HepG2 (cell line): ENCODE results near the gene KCTD6. TPM values are rescaled to one million over a fixed set of nuclear protein-coding genes. Genes with fewer than 3 reads are reported as not detected.

Source experiments
- ATAC-seq: fragments of 200-7000 bp; cut with Tn5 transposase; 3 replicates; pipeline ENCODE4 v1.9.1; 2020; ENCODE audit warnings: mild to moderate bottlenecking, moderate library complexity
- BruUV-seq: library from RNA; stranded (reverse); fragments of 400-500 nt; replicated peaks from 2 replicates; lab custom pipeline; 2021; lab: Mats Ljungman, UMichigan
- CTCF ChIA-PET: fragments of 300-600 bp; formaldehyde crosslinking; extraction: SDS; loops from one replicate; lab custom pipeline; 2021; ENCODE audit warnings: low total read pairs, inconsistent platforms, low intra/inter-chr PET ratio; lab: Yijun Ruan, JAX
- POLR2A ChIA-PET: fragments of 350-600 bp; sonication (Branson Sonifier 250); formaldehyde crosslinking; loops from one replicate; lab custom pipeline; 2020; ENCODE audit warnings: antibody characterized with exemption, inconsistent platforms; lab: Yijun Ruan, JAX
- DNase-seq: peaks from one replicate; pipeline ENCODE4 v3.0.0-alpha.2; 2015; ENCODE audit warnings: low spot score
- FAIRE-seq: peaks from 3 replicates; lab custom pipeline; 2011; peaks lifted over from hg19 to GRCh38; lab: Jason Lieb, UNC
- H2AFZ ChIP-seq: one replicate; pipeline ENCODE4 v1.6.1; 2011; ENCODE audit warnings: low read length, inconsistent platforms
- H3K27ac ChIP-seq: fragments of 300-600 bp; 3 replicates; pipeline ENCODE4 v1.8.0; 2011; ENCODE audit warnings: mixed run types, mild to moderate bottlenecking, mixed read lengths, low read length, inconsistent platforms; ENCODE audit not compliant: insufficient read depth; ENCODE audit errors: extremely low read length
- H3K27me3 ChIP-seq, 2 experiments: fragments of 200-600 bp in 1 of 2; 2 replicates in 1 of 2; 3 replicates in 1 of 2; pipeline versions ENCODE4 v1.6.0 to v1.8.0; 2011; ENCODE audit warnings: low read length in 2 of 2, mild to moderate bottlenecking in 2 of 2, moderate library complexity in 2 of 2, inconsistent platforms in 1 of 2; ENCODE audit not compliant: insufficient read depth in 2 of 2, control insufficient read depth in 1 of 2
- H3K36me3 ChIP-seq, 2 experiments: fragments of 200-600 bp in 1 of 2; replicated peaks in 1 of 2; 2 replicates in 1 of 2; 3 replicates in 1 of 2; pipeline versions ENCODE4 v1.5.1 to v1.8.0; 2011; ENCODE audit warnings: low read length in 2 of 2, inconsistent platforms in 1 of 2; ENCODE audit not compliant: insufficient read depth in 2 of 2, control insufficient read depth in 1 of 2
- H3K4me1 ChIP-seq: 2 replicates; pipeline ENCODE4 v1.5.1; 2012; ENCODE audit warnings: low read length, inconsistent platforms; ENCODE audit not compliant: insufficient read depth
- H3K4me2 ChIP-seq: 2 replicates; pipeline ENCODE4 v1.6.0; 2011; ENCODE audit warnings: low read depth, low read length, inconsistent platforms
- H3K4me3 ChIP-seq, 3 experiments: fragments of 200-600 bp in 1 of 3; sonication (generic), shearing (Covaris generic) in 1 of 3; replicated peaks in 1 of 3; 2 replicates each; pipeline ENCODE4 v1.5.1; 2011 to 2016; ENCODE audit warnings: low read length in 3 of 3, inconsistent platforms in 2 of 3, low read depth in 2 of 3, mild to moderate bottlenecking in 2 of 3, control low read depth in 1 of 3, mixed read lengths in 1 of 3; ENCODE audit not compliant: insufficient read depth in 1 of 3
- H3K79me2 ChIP-seq: one replicate; pipeline ENCODE4 v1.6.1; 2011; ENCODE audit warnings: low read length, inconsistent platforms; ENCODE audit not compliant: insufficient read depth
- H3K9ac ChIP-seq: 2 replicates; pipeline ENCODE4 v1.6.0; 2011; ENCODE audit warnings: mild to moderate bottlenecking, low read depth, low read length, inconsistent platforms; ENCODE audit not compliant: insufficient read depth
- H3K9me3 ChIP-seq: 2 replicates; pipeline ENCODE4 v1.5.1; 2012; ENCODE audit warnings: mild to moderate bottlenecking, low read length
- H4K20me1 ChIP-seq: 2 replicates; pipeline ENCODE4 v1.6.0; 2011; ENCODE audit warnings: inconsistent platforms, mild to moderate bottlenecking, low read length, moderate library complexity; ENCODE audit not compliant: insufficient read depth
- KDM5B ChIP-seq: sonication (generic); formaldehyde crosslinking; IDR thresholded peaks from 2 replicates; pipeline ENCODE4 v1.4.0; 2020; ENCODE audit warnings: missing genetic modification reagents, mild to moderate bottlenecking, borderline replicate concordance
- POLR2AphosphoS5 ChIP-seq: IDR thresholded peaks from 2 replicates; pipeline ENCODE4 v1.6.1; 2012; ENCODE audit warnings: low read depth, low read length
- PRDM15 ChIP-seq: sonication (generic); formaldehyde crosslinking; IDR thresholded peaks from 2 replicates; pipeline ENCODE4 v1.4.0; 2020; ENCODE audit warnings: missing genetic modification reagents
- THAP7 ChIP-seq: sonication (generic); formaldehyde crosslinking; IDR thresholded peaks from 2 replicates; pipeline ENCODE4 v1.8.1; 2023; ENCODE audit warnings: mild to moderate bottlenecking, missing genetic modification reagents
- ZNF281 ChIP-seq: sonication (generic); formaldehyde crosslinking; IDR thresholded peaks from 2 replicates; pipeline ENCODE4 v1.4.0; 2020; ENCODE audit warnings: missing genetic modification reagents, borderline replicate concordance
- ZNF768 ChIP-seq: sonication (generic); formaldehyde crosslinking; IDR thresholded peaks from 2 replicates; pipeline ENCODE4 v1.4.0; 2020; ENCODE audit warnings: missing genetic modification reagents
- WGBS: methylation state at CpG from one replicate; pipeline ENCODE4 v1.1.6; 2017; ENCODE audit warnings: low lambda C conversion rate; 5-methylcytosine and 5-hydroxymethylcytosine counted together
- in situ Hi-C: cut with HindIII; loops from 2 replicates; pipeline ENCODE4 v1.10.0; 2017; ENCODE audit warnings: low pct_unique_long_range_greater_than_20kb; ENCODE audit not compliant: extremely low pct_ligation_motif_present
- intact Hi-C: fragments of 100-400 bp; cut with micrococcal nuclease; formaldehyde crosslinking; loops from one replicate; pipeline ENCODE4 v1.10.0; 2022; ENCODE audit not compliant: unreplicated experiment
- polyA plus RNA-seq, 8 experiments: library from polyadenylated mRNA; depleted of rRNA in 3 of 8; stranded (reverse) in 7 of 8; unstranded in 1 of 8; fragments of >200 nt; fragmentation: Illumina TruSeq in 4 of 8; extraction: Trizol in 4 of 8; gene quantifications; 2 replicates each; pipeline versions ENCODE4 v1.2.1 to v1.2.3, GENCODE V29; 2011 to 2016; ENCODE audit warnings: low read depth in 4 of 8, missing spikeins in 1 of 8, mixed read lengths in 1 of 8; ENCODE audit not compliant: insufficient read depth in 1 of 8
- total RNA-seq, 5 experiments: library from RNA; depleted of rRNA; stranded (reverse); fragments of >200 nt; fragmentation: Illumina TruSeq; extraction: Trizol; gene quantifications; 2 replicates each; pipeline ENCODE4 v1.2.3, GENCODE V29; 2016; ENCODE audit warnings: low read depth in 1 of 5
- TF ChIP-seq, protein P1 (sequence below): sonication (generic); formaldehyde crosslinking; IDR thresholded peaks from 2 replicates; pipeline ENCODE4 v1.4.0; 2020; ENCODE audit warnings: mild to moderate bottlenecking, missing genetic modification reagents
- TF ChIP-seq, protein P2 (sequence below): sonication (generic); formaldehyde crosslinking; IDR thresholded peaks from 2 replicates; pipeline ENCODE4 v1.5.1; 2020; ENCODE audit warnings: mild to moderate bottlenecking, missing genetic modification reagents, moderate library complexity

The KCTD6 gene
- total and polyA plus RNA-seq, 2 of the 13 experiments (the other 11 are each of a cell fraction or from before 2014, with no cell fraction given): 13.4 to 14.2 TPM

GRCh38 chr3:58524326-58524888 lies 32.5 kb downstream of the KCTD6 start:
- Histone ChIP-seq H3K9ac (no peak overlapping the region), H2AFZ (no peak overlapping the region), H3K4me3 (no peak overlapping the region), H3K27ac (peak overlapping the region; percentile 12), H3K36me3 (peaks cover 6 to 8% of the 10 kb centered on the region in 2 experiments; a peak in 4 of 5 replicates), H3K79me2 (no peaks in the 10 kb centered on the region), H3K9me3 (no peaks in the 10 kb centered on the region), H3K4me1 (peaks cover 88% of the 10 kb centered on the region), H3K4me2 (no peak overlapping the region), H4K20me1 (no peaks in the 10 kb centered on the region), H3K27me3 (no peaks in the 10 kb centered on the region)
- TF ChIP-seq, protein P1, sequence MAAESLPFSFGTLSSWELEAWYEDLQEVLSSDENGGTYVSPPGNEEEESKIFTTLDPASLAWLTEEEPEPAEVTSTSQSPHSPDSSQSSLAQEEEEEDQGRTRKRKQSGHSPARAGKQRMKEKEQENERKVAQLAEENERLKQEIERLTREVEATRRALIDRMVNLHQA: no peak
- no peak for TF ChIP-seq THAP7
- peak; percentile 43; the same call in 1 of the 2 replicates for TF ChIP-seq KDM5B (CRISPR knock-in tag)
- TF ChIP-seq ZNF768 (CRISPR knock-in tag): 0 out of 2 replicates have a peak, but pooled peaks have one; percentile 11
- TF ChIP-seq, protein P2, sequence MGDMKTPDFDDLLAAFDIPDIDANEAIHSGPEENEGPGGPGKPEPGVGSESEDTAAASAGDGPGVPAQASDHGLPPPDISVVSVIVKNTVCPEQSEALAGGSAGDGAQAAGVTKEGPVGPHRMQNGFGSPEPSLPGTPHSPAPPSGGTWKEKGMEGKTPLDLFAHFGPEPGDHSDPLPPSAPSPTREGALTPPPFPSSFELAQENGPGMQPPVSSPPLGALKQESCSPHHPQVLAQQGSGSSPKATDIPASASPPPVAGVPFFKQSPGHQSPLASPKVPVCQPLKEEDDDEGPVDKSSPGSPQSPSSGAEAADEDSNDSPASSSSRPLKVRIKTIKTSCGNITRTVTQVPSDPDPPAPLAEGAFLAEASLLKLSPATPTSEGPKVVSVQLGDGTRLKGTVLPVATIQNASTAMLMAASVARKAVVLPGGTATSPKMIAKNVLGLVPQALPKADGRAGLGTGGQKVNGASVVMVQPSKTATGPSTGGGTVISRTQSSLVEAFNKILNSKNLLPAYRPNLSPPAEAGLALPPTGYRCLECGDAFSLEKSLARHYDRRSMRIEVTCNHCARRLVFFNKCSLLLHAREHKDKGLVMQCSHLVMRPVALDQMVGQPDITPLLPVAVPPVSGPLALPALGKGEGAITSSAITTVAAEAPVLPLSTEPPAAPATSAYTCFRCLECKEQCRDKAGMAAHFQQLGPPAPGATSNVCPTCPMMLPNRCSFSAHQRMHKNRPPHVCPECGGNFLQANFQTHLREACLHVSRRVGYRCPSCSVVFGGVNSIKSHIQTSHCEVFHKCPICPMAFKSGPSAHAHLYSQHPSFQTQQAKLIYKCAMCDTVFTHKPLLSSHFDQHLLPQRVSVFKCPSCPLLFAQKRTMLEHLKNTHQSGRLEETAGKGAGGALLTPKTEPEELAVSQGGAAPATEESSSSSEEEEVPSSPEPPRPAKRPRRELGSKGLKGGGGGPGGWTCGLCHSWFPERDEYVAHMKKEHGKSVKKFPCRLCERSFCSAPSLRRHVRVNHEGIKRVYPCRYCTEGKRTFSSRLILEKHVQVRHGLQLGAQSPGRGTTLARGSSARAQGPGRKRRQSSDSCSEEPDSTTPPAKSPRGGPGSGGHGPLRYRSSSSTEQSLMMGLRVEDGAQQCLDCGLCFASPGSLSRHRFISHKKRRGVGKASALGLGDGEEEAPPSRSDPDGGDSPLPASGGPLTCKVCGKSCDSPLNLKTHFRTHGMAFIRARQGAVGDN (CRISPR knock-in tag): peak; percentile 44
- TF ChIP-seq ZNF281 (CRISPR knock-in tag): no peak
- no peak for TF ChIP-seq PRDM15 (CRISPR knock-in tag)
- 0 out of 2 replicates have a peak, but pooled peaks have one; percentile 10 for TF ChIP-seq POLR2AphosphoS5
- ATAC-seq: no peak
- BruUV-seq: no TSS peak
- WGBS: 95% methylated on average over 8 of the region's 11 CpGs
- intact Hi-C loops: no loop called here
- FAIRE-seq: no peak
- CTCF ChIA-PET: no interaction called here
- POLR2A ChIA-PET: interaction anchor here (1.2 to 4.5 kb wide), 2 partner anchors 13 to 33 kb away, joined by 3 to 55 read pairs; partner anchors contain the start of genes ACOX2 and KCTD6
- DNase-seq: no peak
- in situ Hi-C loops: no loop called here
